Measurements from ENCODE around the gene TGFB2.

DNA sequence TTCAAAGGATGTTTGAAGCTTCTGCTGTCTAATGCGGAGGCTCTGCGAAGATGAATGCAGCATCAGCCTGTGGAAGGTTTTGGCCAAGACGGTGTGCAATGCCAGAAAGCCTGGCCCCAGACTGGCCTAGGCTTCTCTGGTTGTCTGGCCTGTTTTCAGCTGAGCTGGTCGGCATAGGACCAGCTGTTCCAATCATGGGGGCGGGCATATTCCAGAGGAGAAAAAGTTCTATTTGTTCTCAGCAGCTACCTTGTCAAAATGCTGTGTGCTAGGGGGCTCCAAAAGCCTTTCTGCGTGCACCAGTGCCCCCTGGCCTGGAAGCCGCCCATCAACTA is 57.6 kb downstream of the TGFB2 start:
- TF ChIP-seq EP300 (IDR thresholded peaks at IDR 0.05) (no peak), POLR2A (IDR thresholded peaks at IDR 0.05) (no peak)

Data from sigmoid colon (tissue), 4 donors.